Measurements from ENCODE around the gene ACER2. TPM values are rescaled to one million over a fixed set of nuclear protein-coding genes. Genes with fewer than 3 reads are reported as not detected.

The ACER2 gene
- total and polyA plus RNA-seq, 10 of the 15 experiments (the other 5 are each of a cell fraction or from before 2014, with no cell fraction given): 0.07 to 3.1 (median 2.2) TPM

DNA sequence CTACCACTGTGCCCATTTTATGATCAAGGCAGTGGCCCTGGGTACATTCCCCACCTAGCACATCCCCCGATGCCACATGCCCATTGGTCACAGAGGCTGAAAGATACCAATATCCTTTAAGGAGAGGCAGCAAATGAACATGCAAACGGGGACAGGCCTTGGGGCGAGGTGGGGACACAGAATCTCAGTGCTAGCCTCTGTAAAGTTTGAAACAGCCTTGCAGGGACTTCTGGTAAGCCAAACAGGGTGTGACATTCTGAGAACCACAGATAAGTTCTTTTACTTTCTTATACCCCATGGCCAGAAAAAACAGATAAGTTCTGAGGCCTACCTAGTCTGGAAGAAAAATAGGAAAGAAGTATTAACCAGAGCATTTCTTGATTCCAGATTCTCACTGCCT lies 60.5 kb downstream of the ACER2 start (continued):
- TF ChIP-seq, protein P1, sequence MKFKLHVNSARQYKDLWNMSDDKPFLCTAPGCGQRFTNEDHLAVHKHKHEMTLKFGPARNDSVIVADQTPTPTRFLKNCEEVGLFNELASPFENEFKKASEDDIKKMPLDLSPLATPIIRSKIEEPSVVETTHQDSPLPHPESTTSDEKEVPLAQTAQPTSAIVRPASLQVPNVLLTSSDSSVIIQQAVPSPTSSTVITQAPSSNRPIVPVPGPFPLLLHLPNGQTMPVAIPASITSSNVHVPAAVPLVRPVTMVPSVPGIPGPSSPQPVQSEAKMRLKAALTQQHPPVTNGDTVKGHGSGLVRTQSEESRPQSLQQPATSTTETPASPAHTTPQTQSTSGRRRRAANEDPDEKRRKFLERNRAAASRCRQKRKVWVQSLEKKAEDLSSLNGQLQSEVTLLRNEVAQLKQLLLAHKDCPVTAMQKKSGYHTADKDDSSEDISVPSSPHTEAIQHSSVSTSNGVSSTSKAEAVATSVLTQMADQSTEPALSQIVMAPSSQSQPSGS (IDR thresholded peaks at IDR 0.05; ENCODE audit: low read length): no peak
- TF ChIP-seq YY1 (IDR thresholded peaks at IDR 0.05; ENCODE audit: low read depth, low read length) (no peak), SIX5 (IDR thresholded peaks at IDR 0.05; ENCODE audit: low read depth, low read length, severe bottlenecking) (no peak), RB1 (IDR thresholded peaks at IDR 0.05; ENCODE audit: borderline replicate concordance) (no peak)

- no TSS peak for BruUV-seq (replicated peaks)
- DNase-seq (ENCODE audit: low read depth, low spot score) (no peak), FAIRE-seq (no peak), ATAC-seq (no peak)
- Histone ChIP-seq H3K4me2 (ENCODE audit: control insufficient read depth, insufficient read depth) (no peak overlapping the region), H3K9ac (ENCODE audit: control insufficient read depth, insufficient read depth, low read length) (no peak overlapping the region), H3K4me1 (ENCODE audit: control insufficient read depth, insufficient read depth, low read length) (no peaks in the 10 kb centered on the region), H2AFZ (ENCODE audit: control insufficient read depth, low read depth, low read length) (no peak overlapping the region), H3K4me3 (no peak overlapping the region), H3K79me2 (ENCODE audit: control insufficient read depth, insufficient read depth, low read length) (no peaks in the 10 kb centered on the region), H4K20me1 (ENCODE audit: control insufficient read depth, insufficient read depth) (no peaks in the 10 kb centered on the region), H3K27ac (ENCODE audit: control insufficient read depth, insufficient read depth) (no peak overlapping the region), H3K27me3 (replicated peaks in 1 of 2; ENCODE audit: control insufficient read depth in 2 of 2, insufficient read depth in 2 of 2, low read length in 1 of 2) (no peaks in the 10 kb centered on the region; a peak in 1 of 4 replicates), H3K9me3 (replicated peaks; ENCODE audit: control insufficient read depth, insufficient read depth, low read length) (no peaks in the 10 kb centered on the region), H3K36me3 (ENCODE audit: control insufficient read depth in 2 of 2, insufficient read depth in 2 of 2, low read length in 1 of 2) (no peaks in the 10 kb centered on the region)
- POLR2A ChIA-PET: no interaction called here
- intact Hi-C loops (cut with micrococcal nuclease; ENCODE audit: unreplicated experiment): no loop called here
- TF ChIP-seq PRDM15 (CRISPR knock-in tag; IDR thresholded peaks at IDR 0.05) (no peak), IKZF1 (conservative IDR thresholded peaks at IDR 0.05) (no peak), CBFB (IDR thresholded peaks at IDR 0.05; ENCODE audit: low read depth) (no peak), HDAC2 (IDR thresholded peaks at IDR 0.05) (no peak)
- TF ChIP-seq, protein P2, sequence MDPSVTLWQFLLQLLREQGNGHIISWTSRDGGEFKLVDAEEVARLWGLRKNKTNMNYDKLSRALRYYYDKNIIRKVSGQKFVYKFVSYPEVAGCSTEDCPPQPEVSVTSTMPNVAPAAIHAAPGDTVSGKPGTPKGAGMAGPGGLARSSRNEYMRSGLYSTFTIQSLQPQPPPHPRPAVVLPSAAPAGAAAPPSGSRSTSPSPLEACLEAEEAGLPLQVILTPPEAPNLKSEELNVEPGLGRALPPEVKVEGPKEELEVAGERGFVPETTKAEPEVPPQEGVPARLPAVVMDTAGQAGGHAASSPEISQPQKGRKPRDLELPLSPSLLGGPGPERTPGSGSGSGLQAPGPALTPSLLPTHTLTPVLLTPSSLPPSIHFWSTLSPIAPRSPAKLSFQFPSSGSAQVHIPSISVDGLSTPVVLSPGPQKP (IDR thresholded peaks at IDR 0.05; ENCODE audit: low read depth, low read length): no peak
- CTCF ChIA-PET: interaction anchor here (1.4 to 2.5 kb wide), 5 partner anchors 9 to 237 kb away, joined by 4 to 8 read pairs (median 6); no protein-coding TSS in a partner anchor
- in situ Hi-C loops (cut with MboI): loop anchor here (25.0 kb wide), 1 partner anchor 1208 kb away; no protein-coding TSS in a partner anchor
- SMC1A ChIA-PET (ENCODE audit: uncharacterized antibody, unreplicated experiment): interaction anchor here (0.7 to 1.4 kb wide), 3 partner anchors 15 to 53 kb away, joined by 3 to 4 read pairs (median 3); no protein-coding TSS in a partner anchor
- RAD21 ChIA-PET (ENCODE audit: unreplicated experiment): interaction anchor here (0.5 kb wide), 1 partner anchor 448 kb away, joined by 3 read pairs; no protein-coding TSS in a partner anchor
- WGBS (ENCODE audit: insufficient coverage, insufficient replicate concordance, low lambda C conversion rate, missing lambda C conversion rate): 54% methylated on average over 5 of the region's 5 CpGs
Measured at GRCh38 chr9:19470567-19470966, 61.8 kb downstream of the ACER2 start.

All from GM12878 (cell line).